ENCODE data around the gene SLC26A1.

SLC26A1 gene

DNA sequence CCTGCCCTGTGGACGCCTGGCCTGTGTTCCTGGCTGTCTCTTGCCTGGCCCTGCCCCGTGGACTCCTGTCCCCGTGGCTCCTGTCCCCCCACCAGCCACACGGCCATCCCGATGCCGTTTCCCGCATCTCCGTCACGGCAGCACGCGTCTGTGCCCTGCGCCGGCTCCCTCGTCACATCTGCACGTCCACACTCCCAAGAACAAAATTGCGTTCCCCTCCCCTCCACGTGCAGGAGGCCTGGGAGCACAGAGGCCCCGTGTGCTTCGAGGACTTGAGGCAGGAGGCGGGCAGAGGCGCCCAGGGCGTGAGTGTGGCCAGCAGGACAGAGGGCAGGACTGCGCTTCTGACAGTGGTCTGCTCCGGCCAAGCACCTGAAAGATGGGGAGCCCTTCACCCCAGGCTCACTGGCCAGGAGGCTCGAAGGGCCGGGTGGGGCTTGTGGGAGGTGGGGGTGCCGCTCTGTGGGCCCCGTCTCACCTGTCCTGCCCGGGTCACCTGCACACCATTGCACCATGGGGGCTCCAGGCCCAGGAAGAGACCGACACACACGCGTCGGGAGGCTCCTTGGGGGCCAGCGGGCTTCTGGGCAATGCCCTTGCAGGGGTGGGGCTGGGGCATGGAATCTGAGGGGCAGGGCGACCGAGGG lies 35.5 kb upstream of the SLC26A1 start:
- no peak for DNase-seq (ENCODE audit: low spot score)

DNA sequence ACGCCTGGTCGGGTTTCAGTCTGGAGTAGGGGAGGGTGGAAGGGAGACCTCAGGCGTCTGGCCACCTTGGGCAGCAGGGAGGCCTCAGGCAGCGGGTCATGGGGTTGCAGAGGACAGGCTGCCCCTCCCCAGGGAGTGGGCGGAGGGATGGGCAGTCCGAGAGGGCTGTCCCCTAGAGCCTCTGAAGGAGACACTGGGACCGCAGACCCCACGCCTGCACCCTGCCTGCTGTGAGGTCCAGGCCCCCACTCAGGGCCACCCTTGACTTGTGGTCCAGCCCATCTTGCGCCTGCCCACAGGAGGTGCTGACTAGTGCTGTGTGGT lies 34.7 kb upstream of the SLC26A1 start:
- no peak for DNase-seq (ENCODE audit: low spot score)

DNA sequence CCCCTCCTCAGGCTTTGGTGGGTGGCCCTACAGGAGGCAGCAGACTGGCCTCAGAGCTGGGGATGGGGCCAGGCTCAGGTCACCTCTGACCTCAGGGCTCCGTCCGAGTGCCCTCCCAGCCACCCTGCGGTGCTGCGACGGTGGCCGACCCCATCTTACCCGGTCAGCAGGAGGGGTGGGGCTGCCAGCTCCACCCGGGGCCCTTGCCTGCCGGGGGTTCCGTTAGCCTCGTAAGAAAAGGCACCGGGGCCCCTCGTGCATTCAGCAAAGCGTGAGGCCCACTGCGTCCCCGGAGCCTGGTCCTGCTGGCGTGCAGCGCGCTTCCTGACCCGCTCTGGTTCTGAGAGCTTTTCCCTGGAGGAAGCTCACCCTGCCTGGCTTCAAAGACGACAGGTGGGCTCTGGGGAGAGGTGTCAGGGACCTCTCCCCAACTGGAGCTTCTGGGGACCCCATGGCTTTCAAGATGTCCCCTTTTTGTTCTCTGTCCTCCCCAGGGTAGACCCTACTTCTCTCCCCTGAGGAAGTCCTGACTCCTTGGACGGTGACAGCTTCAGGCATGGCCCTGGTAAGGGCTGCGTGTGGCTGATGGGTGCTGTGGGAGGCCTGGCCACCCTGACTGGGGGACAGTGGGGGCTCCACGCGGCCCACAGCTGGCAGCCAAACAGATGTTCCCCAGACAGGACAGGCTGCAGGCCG lies 34.2 kb upstream of the SLC26A1 start:
- no peak for DNase-seq (ENCODE audit: low spot score)

DNA sequence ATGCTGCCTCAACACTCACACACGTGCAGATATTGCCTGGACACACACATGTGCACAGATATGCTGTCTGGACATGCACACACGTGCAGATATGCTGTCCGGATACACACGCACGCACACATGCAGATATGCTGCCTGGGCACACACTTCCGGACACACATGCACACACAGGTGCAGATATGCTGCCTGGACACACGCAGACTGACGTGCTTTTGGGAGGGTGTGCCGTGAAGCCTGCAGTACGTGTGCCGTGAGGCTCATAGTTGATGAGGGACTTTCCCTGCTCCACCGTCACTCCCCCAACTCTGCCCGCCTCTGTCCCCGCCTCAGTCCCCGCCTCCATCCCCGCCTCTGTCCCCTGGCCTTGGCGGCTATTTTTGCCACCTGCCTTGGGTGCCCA lies 32.9 kb upstream of the SLC26A1 start:
- DNase-seq (ENCODE audit: low spot score): peak; percentile 82

DNA sequence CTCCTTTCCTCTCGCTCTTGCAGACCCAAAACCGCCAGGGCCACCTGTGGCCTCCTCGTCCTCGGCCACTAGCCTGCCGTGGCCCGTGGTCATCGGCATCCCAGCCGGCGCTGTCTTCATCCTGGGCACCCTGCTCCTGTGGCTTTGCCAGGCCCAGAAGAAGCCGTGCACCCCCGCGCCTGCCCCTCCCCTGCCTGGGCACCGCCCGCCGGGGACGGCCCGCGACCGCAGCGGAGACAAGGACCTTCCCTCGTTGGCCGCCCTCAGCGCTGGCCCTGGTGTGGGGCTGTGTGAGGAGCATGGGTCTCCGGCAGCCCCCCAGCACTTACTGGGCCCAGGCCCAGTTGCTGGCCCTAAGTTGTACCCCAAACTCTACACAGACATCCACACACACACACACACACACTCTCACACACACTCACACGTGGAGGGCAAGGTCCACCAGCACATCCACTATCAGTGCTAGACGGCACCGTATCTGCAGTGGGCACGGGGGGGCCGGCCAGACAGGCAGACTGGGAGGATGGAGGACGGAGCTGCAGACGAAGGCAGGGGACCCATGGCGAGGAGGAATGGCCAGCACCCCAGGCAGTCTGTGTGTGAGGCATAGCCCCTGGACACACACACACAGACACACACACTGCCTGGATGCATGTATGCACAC lies 31.8 kb upstream of the SLC26A1 start:
- DNase-seq (ENCODE audit: low spot score): no peak

DNA sequence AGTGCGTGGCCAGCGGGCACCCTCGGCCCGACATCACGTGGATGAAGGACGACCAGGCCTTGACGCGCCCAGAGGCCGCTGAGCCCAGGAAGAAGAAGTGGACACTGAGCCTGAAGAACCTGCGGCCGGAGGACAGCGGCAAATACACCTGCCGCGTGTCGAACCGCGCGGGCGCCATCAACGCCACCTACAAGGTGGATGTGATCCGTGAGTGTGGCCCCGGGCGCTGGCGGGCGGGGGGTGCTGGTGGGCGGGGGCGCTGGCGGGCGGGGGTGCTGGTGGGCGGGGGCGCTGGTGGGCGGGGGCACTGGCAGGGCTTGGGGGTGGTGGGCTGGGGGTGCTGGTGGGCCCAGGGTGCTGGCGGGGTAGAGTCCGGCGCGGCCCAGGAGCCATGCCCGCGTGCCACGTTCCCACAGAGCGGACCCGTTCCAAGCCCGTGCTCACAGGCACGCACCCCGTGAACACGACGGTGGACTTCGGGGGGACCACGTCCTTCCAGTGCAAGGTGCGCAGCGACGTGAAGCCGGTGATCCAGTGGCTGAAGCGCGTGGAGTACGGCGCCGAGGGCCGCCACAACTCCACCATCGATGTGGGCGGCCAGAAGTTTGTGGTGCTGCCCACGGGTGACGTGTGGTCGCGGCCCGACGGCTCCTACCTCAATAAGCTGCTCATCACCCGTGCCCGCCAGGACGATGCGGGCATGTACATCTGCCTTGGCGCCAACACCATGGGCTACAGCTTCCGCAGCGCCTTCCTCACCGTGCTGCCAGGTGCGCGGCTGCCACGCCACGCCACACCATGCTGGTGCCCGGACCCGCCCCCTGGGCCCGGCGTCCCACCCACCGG lies 30.9 kb upstream of the SLC26A1 start:
- no peak for DNase-seq (ENCODE audit: low spot score)

DNA sequence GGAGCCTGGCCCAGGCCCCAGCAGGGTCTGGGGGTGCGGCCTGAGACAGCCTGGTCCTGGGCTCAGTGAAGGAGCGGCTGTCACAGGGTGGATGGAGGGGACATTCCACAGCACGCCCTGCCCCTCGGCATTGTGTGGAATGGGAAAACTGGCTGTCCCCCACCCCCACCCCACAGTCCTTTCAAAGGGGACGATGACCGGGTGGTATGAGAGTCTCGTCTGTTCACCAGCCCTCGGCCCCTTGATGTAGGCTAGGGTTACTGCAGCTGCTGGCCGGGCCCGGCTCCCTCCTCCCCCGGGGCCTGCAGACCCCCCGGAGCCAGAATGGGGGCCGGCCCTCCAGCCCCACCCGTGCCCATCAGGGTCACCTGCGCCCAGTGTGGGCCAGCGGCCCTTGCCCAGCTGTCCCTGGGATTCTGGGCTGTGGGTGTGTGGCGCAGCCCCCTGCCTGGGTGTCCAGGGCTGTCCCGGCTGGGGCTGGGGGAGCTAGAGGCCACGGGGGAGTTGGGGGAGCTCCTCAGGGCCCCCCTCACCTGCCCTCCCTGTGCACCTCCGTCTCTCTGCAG lies 30.0 kb upstream of the SLC26A1 start:
- DNase-seq (ENCODE audit: low spot score): no peak

DNA sequence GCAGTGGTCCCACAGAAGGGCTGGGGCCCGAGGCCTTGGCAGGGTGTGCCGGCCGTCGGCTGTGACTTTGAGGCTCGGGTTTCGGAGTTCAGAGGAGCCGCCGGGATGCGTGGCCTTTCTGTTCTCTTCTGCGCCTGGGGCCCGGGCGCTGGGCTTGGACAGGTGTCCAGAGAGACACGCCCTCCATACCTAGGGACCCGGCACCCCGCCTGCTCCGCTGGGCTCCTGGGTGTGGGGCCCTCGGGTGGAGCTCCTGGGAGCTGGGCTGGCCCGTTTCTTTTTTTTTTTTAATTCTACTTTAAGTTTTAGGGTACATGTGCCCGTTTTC lies 29.5 kb upstream of the SLC26A1 start:
- DNase-seq (ENCODE audit: low spot score): no peak

DNA sequence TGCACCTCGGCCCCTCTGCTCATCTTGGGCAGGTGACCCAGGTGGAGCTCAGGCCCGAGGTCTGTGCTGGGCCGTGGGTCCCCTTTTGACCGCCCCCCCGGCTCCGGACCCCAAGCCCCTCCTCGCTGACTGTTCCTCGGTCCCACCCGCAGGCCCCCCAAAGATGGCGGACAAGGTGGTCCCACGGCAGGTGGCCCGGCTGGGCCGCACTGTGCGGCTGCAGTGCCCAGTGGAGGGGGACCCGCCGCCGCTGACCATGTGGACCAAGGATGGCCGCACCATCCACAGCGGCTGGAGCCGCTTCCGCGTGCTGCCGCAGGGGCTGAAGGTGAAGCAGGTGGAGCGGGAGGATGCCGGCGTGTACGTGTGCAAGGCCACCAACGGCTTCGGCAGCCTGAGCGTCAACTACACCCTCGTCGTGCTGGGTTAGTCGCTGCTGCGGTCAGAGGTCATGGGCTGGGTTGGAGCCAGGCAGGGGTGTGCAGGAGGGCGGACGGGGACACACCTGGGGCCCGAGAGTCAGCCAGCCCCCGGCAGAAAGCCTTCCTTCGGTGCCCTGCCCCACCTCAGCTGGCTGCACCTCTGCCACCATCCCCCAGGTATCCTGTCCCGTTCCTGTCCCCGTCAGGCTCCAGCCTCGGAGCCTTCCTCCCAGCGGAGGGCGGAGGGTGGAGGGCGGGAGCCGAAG lies 29.0 kb upstream of the SLC26A1 start:
- no peak for DNase-seq (ENCODE audit: low spot score)

DNA sequence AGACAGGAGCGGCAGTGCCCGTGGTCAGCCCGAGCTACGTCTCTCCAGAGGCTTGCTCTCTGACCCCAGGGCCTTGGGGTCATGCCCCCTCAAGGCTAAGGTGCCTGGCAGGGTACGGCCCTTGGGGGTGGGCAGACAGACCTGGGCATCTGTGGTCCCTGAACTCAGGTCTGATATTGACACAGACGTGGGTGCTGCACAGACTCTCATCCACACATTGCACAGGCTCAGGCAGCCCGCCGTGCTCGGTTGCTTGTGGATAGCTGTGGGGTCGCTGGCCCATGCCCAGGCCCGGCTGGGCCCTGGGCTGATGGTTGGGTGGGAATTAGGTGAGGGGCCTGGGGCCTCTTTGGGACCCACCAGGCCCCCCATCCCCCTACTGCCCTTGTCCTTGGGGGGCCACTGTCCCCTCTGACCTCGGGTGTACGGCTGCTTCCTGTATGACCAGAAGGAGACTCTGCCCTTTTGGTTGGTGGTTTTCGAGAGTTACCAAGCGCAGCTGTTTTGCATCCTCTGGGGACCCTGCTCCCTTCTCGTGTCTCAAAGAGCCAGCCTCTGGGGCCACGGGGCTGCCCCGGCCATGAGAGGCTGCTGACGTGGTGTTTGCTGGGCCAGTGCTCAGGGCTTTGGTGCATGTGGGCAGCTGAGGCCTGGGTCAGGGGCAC lies 28.3 kb upstream of the SLC26A1 start:
- no peak for DNase-seq (ENCODE audit: low spot score)

DNA sequence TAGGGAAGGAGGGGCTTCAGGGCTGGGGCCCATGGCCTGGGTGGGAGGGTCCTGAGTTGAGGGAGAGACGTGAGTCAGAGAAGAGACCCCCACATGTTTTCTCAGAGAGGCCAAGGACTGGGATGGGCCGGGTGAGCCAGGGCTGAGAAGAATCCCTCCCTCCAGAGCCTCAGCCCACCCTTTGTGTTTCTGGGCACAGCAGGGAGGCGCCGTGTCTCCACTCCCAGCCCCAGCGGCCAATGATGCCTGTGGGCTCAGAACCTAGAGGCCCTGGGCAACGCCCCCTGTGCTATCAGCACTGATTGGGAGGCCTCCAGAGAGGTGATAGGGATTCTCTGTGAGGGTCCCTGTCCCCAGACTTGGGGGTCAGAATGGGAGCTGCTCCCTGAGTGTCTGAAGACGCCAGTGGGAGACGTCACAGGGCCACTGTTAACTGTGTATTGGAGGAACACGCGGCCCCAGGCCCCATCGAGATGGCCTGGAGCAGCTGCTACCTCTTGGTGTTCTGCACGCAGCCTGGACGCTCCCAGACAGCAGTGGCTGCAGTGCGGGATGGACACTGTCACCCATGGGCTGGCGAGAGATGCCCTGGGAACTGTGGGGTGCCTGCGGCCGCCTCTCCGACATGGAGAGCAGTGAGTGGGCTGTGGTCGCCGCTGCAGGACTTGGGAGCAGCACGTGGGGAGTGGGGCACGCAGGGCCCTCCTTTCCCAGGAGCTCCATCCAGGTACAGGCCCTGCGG lies 26.7 kb upstream of the SLC26A1 start:
- DNase-seq (ENCODE audit: low spot score): peak; percentile 75

DNA sequence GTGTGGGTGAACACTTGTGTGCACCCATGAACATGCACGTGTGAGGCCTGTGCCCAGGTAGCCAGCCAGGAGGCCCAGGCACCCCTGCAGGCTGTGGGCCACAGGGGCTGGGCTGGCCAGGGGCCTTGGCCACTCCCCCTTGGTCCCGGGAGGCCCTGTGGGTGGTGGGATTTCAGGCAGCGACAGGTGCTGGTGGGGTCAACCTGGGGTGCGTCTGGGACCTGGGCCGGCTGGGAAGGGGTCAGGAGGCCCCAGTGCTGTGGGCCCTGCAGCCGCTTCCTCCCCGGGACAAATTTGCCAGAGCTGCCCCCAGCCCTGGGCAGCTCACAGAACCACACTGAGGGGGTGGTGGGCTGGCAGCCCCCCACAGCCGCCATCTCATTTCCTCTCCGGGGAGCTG lies 26.1 kb upstream of the SLC26A1 start:
- DNase-seq (ENCODE audit: low spot score): no peak

DNA sequence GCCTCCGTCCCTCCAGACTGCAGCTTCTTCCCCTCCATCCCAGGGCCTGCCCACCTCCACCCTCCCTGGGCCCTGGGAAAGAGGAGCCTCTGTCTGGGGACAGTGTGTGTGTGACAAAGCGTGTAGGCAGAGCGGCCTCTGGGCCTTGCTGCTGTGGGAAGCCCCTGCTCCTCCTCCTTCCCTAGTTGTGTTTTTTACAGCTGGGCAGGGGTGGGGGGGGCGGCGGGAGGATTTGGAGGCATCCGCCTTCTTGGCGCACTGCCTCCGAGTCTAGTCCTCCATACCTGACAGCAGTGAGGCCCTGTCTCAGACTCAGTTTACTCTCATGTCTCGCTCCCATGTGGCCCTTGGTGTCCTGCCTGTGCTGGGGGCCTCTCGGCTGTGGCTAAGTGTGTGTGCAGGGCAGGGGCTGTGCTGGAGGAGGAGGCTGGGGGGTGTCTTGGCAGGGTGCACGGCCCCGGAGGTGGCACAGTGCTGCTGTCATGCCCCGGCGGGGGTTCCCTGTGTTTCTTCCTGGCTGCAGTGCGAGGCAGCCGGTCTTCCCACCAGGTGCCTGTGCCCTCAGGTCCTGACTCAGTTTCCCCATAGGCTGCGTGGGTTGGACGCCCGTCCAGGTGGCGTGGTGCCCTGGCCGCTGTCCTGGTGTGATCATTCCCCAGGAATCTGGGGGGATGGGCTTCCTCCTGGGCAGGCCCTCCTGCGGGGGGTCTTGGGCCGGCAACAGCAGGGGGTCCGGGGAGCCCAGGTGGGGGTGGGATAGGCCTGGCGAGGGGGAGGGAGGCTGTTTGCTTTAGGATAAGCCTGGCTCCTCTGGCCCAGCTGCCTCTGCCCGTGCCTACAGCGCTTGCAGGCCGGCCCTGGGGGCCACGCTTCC lies 25.2 kb upstream of the SLC26A1 start:
- DNase-seq (ENCODE audit: low spot score): no peak

DNA sequence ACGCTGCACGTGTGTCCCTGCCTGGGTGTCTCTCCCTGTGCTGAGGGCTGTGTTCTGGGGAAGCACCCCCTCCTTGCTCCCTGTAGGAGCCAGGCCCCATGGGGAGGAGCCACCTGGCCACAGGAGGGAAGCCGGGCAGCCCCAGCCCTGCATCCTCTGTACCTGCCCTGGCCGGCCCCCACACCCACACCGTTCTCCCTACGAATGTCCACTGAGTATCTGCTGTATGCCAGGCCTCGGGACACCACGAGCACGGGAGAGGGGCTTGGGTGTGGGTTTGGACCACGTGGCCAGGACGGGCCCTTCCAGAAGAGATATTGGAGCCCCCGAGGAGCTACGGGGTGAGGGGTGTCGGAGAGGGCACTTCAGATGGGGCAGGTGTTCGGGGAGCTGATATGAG lies 24.5 kb upstream of the SLC26A1 start:
- no peak for DNase-seq (ENCODE audit: low spot score)

DNA sequence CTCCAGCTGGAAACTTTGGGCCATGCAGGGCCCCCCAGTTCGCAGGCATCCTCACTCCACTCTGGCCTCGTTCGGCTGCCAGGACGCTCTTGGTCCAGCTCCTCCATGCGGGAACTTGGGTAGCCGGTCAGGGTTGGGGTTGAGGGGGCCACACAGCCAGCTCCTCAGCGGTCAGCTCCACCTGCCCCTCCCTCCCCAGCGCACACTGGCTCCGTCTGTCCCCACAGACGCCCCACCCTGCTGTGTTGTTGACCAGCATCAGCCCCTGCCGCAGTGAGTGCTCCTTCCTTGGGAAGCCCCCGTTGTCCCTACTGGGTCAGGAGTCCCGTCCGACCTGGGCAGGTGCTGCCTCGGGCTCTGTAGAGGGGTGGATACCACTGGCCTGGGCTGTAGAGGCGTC lies 24.0 kb upstream of the SLC26A1 start:
- DNase-seq (ENCODE audit: low spot score): no peak

DNA sequence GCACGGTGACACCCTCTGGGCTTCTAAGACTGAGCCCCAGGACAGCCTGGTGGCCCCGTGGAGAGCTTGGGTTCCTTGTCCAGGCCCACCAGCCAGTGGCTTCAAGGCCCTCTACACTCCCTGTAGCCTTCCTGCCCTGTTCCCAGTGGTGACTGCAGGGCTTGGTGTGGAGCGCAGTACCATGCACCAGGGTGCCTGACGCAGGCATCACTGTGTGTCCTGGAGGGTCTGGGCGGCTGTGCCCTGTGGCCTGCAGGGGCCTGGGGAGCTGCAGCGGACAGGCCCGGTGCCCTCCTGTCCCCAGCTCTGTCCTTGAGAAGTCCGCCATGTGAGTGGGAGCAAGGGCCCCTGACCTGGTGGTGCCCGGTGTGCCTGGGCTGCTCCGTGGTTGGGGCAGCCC lies 22.5 kb upstream of the SLC26A1 start:
- no peak for DNase-seq (ENCODE audit: low spot score)

DNA sequence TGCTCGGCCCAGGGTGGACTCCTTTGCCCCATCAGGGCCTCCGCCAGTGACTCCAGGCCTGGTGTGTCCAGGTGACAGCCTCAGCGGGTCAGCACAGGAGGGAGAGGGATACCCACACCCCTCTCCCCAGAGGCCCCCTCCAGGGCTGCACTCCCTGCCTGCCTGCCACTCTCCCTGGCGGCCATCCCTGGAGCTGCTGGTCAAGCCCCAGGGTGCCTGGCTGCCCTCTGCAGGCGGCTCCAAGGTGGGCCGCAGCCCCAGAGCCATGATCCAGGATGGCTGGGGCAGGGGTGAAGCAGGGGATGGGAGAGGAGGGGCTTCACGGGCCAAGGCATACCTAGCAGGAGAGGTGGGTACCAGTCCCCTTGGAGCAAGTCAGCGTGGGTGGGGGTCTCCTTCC lies 22.0 kb upstream of the SLC26A1 start:
- no peak for DNase-seq (ENCODE audit: low spot score)

DNA sequence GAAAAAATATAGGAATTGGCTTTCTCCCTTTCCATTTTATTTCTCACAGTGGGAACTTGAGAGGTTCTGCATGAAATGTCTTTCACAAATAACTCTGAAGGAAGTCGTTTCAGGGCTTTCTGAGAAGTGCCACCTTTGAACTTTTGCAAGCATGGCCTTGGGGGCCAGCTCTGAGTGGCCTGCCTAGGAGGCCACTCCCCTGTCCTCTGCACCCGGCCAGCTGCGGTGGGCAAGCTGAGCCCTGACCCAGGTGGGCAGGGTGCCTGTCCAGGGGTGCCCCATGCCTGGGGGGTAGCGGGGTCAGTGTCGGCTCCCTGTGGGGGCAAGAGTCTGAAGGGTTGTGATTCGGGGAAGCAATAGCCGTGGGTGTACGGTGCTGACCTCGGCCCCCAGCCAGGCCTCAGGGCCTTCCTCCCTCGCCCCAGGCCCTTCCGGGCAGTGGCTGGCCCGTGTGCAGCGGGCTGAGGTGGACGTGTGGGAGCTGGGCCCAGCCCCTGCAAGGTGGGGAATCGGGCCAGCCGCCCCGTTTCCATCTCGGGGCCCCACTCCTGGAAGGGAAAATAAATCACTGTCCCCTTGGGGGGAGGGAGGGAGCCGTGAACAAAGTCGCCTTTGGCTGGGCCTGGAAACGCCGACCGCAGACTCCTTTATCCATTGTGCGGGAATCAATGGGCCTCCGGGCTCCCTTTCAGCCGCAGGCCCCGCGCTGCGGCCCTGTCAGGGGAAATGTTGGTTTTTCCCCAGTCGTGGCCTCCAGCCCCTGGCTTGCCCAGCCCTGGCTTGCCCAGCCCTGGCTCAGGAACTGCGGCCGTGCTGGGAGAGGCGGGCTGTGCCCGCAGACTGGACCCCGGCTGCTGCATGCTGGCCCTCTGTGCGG lies 21.3 kb upstream of the SLC26A1 start:
- DNase-seq (ENCODE audit: low spot score): no peak

Measured in iPS-NIHi11 (cell line).